ENCODE measurements around the gene ZNF343.
"Not testable (repeated sequence)": the region's sequence is repeated elsewhere in the genome, so short reads cannot be mapped to it uniquely, and the experiment has no call there.

DNA sequence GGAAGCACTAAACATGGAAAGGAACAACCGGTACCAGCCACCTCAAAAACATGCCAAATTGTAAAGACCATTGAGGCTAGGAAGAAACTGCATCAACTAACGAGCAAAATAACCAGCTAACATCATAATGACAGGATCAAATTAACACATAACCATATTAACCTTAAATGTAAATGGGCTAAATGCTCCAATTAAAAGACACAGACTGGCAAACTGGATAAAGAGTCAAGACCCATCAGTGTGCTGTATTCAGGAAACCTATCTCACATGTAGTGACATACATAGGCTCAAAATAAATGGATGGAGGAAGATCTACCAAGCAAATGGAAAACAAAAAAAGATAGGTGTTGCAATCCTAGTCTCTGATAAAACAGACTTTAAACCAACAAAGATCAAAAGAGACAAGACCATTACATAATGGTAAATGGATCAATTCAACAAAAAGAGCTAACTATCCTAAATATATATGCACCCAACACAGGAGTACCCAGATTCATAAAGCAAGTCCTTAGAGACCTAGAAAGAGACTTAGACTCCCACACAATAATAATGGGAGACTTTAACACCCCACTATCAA lies 5.8 kb downstream of the ZNF343 start:
- not testable (repeated sequence) for TF ChIP-seq EZH2phosphoT487 (IDR thresholded peaks at IDR 0.05; ENCODE audit: borderline replicate concordance)
- TF ChIP-seq, protein P1, sequence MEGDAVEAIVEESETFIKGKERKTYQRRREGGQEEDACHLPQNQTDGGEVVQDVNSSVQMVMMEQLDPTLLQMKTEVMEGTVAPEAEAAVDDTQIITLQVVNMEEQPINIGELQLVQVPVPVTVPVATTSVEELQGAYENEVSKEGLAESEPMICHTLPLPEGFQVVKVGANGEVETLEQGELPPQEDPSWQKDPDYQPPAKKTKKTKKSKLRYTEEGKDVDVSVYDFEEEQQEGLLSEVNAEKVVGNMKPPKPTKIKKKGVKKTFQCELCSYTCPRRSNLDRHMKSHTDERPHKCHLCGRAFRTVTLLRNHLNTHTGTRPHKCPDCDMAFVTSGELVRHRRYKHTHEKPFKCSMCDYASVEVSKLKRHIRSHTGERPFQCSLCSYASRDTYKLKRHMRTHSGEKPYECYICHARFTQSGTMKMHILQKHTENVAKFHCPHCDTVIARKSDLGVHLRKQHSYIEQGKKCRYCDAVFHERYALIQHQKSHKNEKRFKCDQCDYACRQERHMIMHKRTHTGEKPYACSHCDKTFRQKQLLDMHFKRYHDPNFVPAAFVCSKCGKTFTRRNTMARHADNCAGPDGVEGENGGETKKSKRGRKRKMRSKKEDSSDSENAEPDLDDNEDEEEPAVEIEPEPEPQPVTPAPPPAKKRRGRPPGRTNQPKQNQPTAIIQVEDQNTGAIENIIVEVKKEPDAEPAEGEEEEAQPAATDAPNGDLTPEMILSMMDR (conservative IDR thresholded peaks at IDR 0.05; ENCODE audit: low read length) = not testable (repeated sequence)
